H9 (cell line): ENCODE measurements around the gene THBS1. TPM values are rescaled to one million over a fixed set of nuclear protein-coding genes. Genes with fewer than 3 reads are reported as not detected.

Experiments used
- DNase-seq: peaks from one replicate; pipeline ENCODE4 v3.0.0-alpha.2; 2017
- H2AFZ ChIP-seq: one replicate; pipeline ENCODE4 v1.6.1; 2013; ENCODE audit warnings: mild to moderate bottlenecking, low read length, control low read depth, moderate library complexity
- H2AK5ac ChIP-seq: 2 replicates; pipeline ENCODE4 v1.6.1; 2013; ENCODE audit warnings: low read length, control low read depth, mixed read lengths; ENCODE audit not compliant: insufficient read length
- H2BK120ac ChIP-seq: one replicate; pipeline ENCODE4 v1.6.1; 2013; ENCODE audit warnings: low read depth, mild to moderate bottlenecking, low read length, control low read depth, inconsistent platforms; ENCODE audit not compliant: poor library complexity, severe bottlenecking
- H2BK12ac ChIP-seq: 2 replicates; pipeline ENCODE4 v1.6.1; 2013; ENCODE audit warnings: low read length, control low read depth, mixed read lengths, low read depth; ENCODE audit not compliant: insufficient read length
- H2BK15ac ChIP-seq: 2 replicates; pipeline ENCODE4 v1.6.1; 2013; ENCODE audit warnings: low read depth, low read length, control low read depth
- H2BK20ac ChIP-seq: one replicate; pipeline ENCODE4 v1.6.1; 2013; ENCODE audit warnings: low read depth, mild to moderate bottlenecking, low read length, control low read depth, inconsistent platforms; ENCODE audit not compliant: poor library complexity, severe bottlenecking
- H2BK5ac ChIP-seq: 2 replicates; pipeline ENCODE4 v1.6.1; 2013; ENCODE audit warnings: low read length, control low read depth, mixed read lengths; ENCODE audit not compliant: insufficient read length
- H3K14ac ChIP-seq: 2 replicates; pipeline ENCODE4 v1.6.1; 2013; ENCODE audit warnings: low read length, control low read depth; ENCODE audit not compliant: insufficient read depth
- H3K18ac ChIP-seq: 2 replicates; pipeline ENCODE4 v1.6.1; 2013; ENCODE audit warnings: low read depth, mild to moderate bottlenecking, mixed read lengths, low read length, control low read depth; ENCODE audit not compliant: insufficient read length
- H3K23ac ChIP-seq: 2 replicates; pipeline ENCODE4 v1.6.1; 2013; ENCODE audit warnings: low read length, control low read depth, mixed read lengths, low read depth; ENCODE audit not compliant: insufficient read length
- H3K23me2 ChIP-seq: 2 replicates; pipeline ENCODE4 v1.6.1; 2013; ENCODE audit warnings: low read depth, mild to moderate bottlenecking, mixed read lengths, low read length, control low read depth; ENCODE audit not compliant: insufficient read length, poor library complexity, severe bottlenecking
- H3K27ac ChIP-seq: 2 replicates; pipeline ENCODE4 v1.5.1; 2013; ENCODE audit warnings: low read length, control low read depth, mixed read lengths, low read depth; ENCODE audit not compliant: insufficient read length
- H3K27me3 ChIP-seq: 2 replicates; pipeline ENCODE4 v1.6.1; 2013; ENCODE audit warnings: low read length, control low read depth, inconsistent platforms; ENCODE audit not compliant: insufficient read depth
- H3K4ac ChIP-seq: 2 replicates; pipeline ENCODE4 v1.6.1; 2013; ENCODE audit warnings: low read depth, mild to moderate bottlenecking, control low read depth, inconsistent platforms, low read length, moderate library complexity
- H3K4me1 ChIP-seq: 2 replicates; pipeline ENCODE4 v1.6.1; 2013; ENCODE audit warnings: low read length, control low read depth, inconsistent platforms; ENCODE audit not compliant: insufficient read depth
- H3K4me2 ChIP-seq: 2 replicates; pipeline ENCODE4 v1.6.1; 2013; ENCODE audit warnings: low read length, control low read depth, mixed read lengths; ENCODE audit not compliant: insufficient read length, insufficient read depth
- H3K56ac ChIP-seq: 2 replicates; pipeline ENCODE4 v1.6.1; 2013; ENCODE audit warnings: low read depth, mild to moderate bottlenecking, mixed read lengths, low read length, control low read depth; ENCODE audit not compliant: insufficient read length
- H3K79me1 ChIP-seq: 2 replicates; pipeline ENCODE4 v1.6.1; 2013; ENCODE audit warnings: low read depth, mild to moderate bottlenecking, moderate library complexity, low read length, control low read depth, inconsistent platforms; ENCODE audit not compliant: insufficient read depth, poor library complexity, severe bottlenecking
- H3K79me2 ChIP-seq: 2 replicates; pipeline ENCODE4 v1.6.1; 2013; ENCODE audit warnings: low read length, control low read depth, inconsistent platforms; ENCODE audit not compliant: insufficient read depth
- H3K9ac ChIP-seq: 2 replicates; pipeline ENCODE4 v1.6.1; 2013; ENCODE audit warnings: low read length, control low read depth, mixed read lengths; ENCODE audit not compliant: insufficient read length; ENCODE audit errors: extremely low read depth
- H3K9me3 ChIP-seq: one replicate; pipeline ENCODE4 v1.6.1; 2013; ENCODE audit warnings: low read depth, low read length, inconsistent platforms; ENCODE audit not compliant: control insufficient read depth
- H3T11ph ChIP-seq: one replicate; pipeline ENCODE4 v1.6.1; 2013; ENCODE audit warnings: mild to moderate bottlenecking, low read length, control low read depth, inconsistent platforms
- H4K20me1 ChIP-seq: one replicate; pipeline ENCODE4 v1.6.1; 2013; ENCODE audit not compliant: control insufficient read depth, insufficient read length, insufficient read depth
- H4K5ac ChIP-seq: 2 replicates; pipeline ENCODE4 v1.6.1; 2013; ENCODE audit warnings: low read depth, mild to moderate bottlenecking, mixed read lengths, low read length, control low read depth; ENCODE audit not compliant: insufficient read length
- H4K8ac ChIP-seq: replicated peaks from 2 replicates; pipeline ENCODE4 v1.6.1; 2013; ENCODE audit warnings: low read length, control low read depth, mixed read lengths, low read depth; ENCODE audit not compliant: insufficient read length
- H4K91ac ChIP-seq: 2 replicates; pipeline ENCODE4 v1.6.1; 2013; ENCODE audit warnings: low read depth, mild to moderate bottlenecking, moderate library complexity, mixed read lengths, low read length, control low read depth; ENCODE audit not compliant: insufficient read length
- H3K27ac Mint-ChIP-seq, 3 experiments: 2 replicates in 2 of 3; 3 replicates in 1 of 3; pipeline ENCODE4 v1.8.0; 2020 to 2021; ENCODE audit warnings: mixed read lengths in 3 of 3, mild to moderate bottlenecking in 1 of 3, moderate library complexity in 1 of 3
- H3K27me3 Mint-ChIP-seq: 2 replicates; pipeline ENCODE4 v1.8.0; 2021; ENCODE audit warnings: low read depth, mild to moderate bottlenecking, moderate library complexity, mixed read lengths
- H3K36me3 Mint-ChIP-seq, 3 experiments: 2 replicates in 2 of 3; 3 replicates in 1 of 3; pipeline ENCODE4 v1.8.0; 2020 to 2021; ENCODE audit warnings: low read depth in 3 of 3, mixed read lengths in 3 of 3; ENCODE audit not compliant: insufficient read depth in 1 of 3
- H3K4me1 Mint-ChIP-seq, 2 experiments: 2 replicates each; pipeline ENCODE4 v1.8.0; 2020; ENCODE audit warnings: mixed read lengths in 2 of 2
- H3K4me3 Mint-ChIP-seq, 2 experiments: 2 replicates in 1 of 2; 3 replicates in 1 of 2; pipeline ENCODE4 v1.8.0; 2020 to 2021; ENCODE audit warnings: mild to moderate bottlenecking in 2 of 2, mixed read lengths in 2 of 2, moderate library complexity in 1 of 2
- H3K9me3 Mint-ChIP-seq, 2 experiments: 2 replicates in 1 of 2; 3 replicates in 1 of 2; pipeline ENCODE4 v1.8.0; 2020; ENCODE audit warnings: mild to moderate bottlenecking in 2 of 2, mixed read lengths in 2 of 2, moderate library complexity in 1 of 2
- WGBS: extraction: QIAGEN DNeasy Blood & Tissue Kit; methylation state at CpG from one replicate; pipeline ENCODE4 v1.1.7; 2013; ENCODE audit warnings: missing lambda C conversion rate, low lambda C conversion rate, mixed read lengths; ENCODE audit not compliant: insufficient read length; ENCODE audit errors: extremely low coverage; 5-methylcytosine and 5-hydroxymethylcytosine counted together
- total RNA-seq: library from RNA; stranded (reverse); gene quantifications from 2 replicates; pipeline ENCODE4 v1.2.1, GENCODE V29; 2021
- TF ChIP-seq, protein P1 (sequence below): fragments of 200-600 bp; sonication (generic); conservative IDR thresholded peaks from 3 replicates; pipeline ENCODE4 v1.8.0; 2021; ENCODE audit warnings: antibody characterized with exemption, mild to moderate bottlenecking

The THBS1 gene
- total RNA-seq, 1 experiment from 2014 or later = 72.1 TPM

- H4K8ac ChIP-seq = no peak overlapping the region
- no peak overlapping the region for H4K5ac ChIP-seq
- H2AFZ ChIP-seq = no peak overlapping the region
- H2BK5ac ChIP-seq = no peak overlapping the region
- H3K14ac ChIP-seq = no peak overlapping the region
- H3K27me3 ChIP-seq = no peaks in the 10 kb centered on the region
- peaks cover 7% of the 10 kb centered on the region in 2 experiments for H3K4me1 Mint-ChIP-seq
- no peaks in the 10 kb centered on the region for H3K9me3 ChIP-seq
- H3K18ac ChIP-seq = no peak overlapping the region
- H3K23me2 ChIP-seq = no peaks in the 10 kb centered on the region
- H4K91ac ChIP-seq = no peak overlapping the region
- H3K4me1 ChIP-seq = no peaks in the 10 kb centered on the region
- no peak for DNase-seq
- H3K36me3 Mint-ChIP-seq = no peaks in the 10 kb centered on the region; a peak in 2 of 7 replicates
- no CpG with 5 or more reads among the region's 1 CpG for whole genome bisulfite sequencing
- peaks cover 6 to 7% of the 10 kb centered on the region in 2 experiments; a peak in 3 of 5 replicates for H3K9me3 Mint-ChIP-seq
- H3K4me3 Mint-ChIP-seq = no peak overlapping the region
- no peak overlapping the region for H2AK5ac ChIP-seq
- H3K56ac ChIP-seq = no peak overlapping the region
- H4K20me1 ChIP-seq = no peaks in the 10 kb centered on the region
- no peak overlapping the region for H3T11ph ChIP-seq
- no peak overlapping the region for H2BK12ac ChIP-seq
- H2BK15ac ChIP-seq = no peak overlapping the region
- no peak overlapping the region for H3K27ac ChIP-seq
- no peaks in the 10 kb centered on the region for H3K27me3 Mint-ChIP-seq
- H2BK120ac ChIP-seq = no peak overlapping the region
- TF ChIP-seq, protein P1, sequence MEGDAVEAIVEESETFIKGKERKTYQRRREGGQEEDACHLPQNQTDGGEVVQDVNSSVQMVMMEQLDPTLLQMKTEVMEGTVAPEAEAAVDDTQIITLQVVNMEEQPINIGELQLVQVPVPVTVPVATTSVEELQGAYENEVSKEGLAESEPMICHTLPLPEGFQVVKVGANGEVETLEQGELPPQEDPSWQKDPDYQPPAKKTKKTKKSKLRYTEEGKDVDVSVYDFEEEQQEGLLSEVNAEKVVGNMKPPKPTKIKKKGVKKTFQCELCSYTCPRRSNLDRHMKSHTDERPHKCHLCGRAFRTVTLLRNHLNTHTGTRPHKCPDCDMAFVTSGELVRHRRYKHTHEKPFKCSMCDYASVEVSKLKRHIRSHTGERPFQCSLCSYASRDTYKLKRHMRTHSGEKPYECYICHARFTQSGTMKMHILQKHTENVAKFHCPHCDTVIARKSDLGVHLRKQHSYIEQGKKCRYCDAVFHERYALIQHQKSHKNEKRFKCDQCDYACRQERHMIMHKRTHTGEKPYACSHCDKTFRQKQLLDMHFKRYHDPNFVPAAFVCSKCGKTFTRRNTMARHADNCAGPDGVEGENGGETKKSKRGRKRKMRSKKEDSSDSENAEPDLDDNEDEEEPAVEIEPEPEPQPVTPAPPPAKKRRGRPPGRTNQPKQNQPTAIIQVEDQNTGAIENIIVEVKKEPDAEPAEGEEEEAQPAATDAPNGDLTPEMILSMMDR = no peak
- no peaks in the 10 kb centered on the region for H3K79me2 ChIP-seq
- no peak overlapping the region for H3K9ac ChIP-seq
- no peaks in the 10 kb centered on the region for H3K79me1 ChIP-seq
- no peak overlapping the region for H3K27ac Mint-ChIP-seq
- H3K4me2 ChIP-seq = no peak overlapping the region
- no peak overlapping the region for H2BK20ac ChIP-seq
- no peak overlapping the region for H3K4ac ChIP-seq
- no peak overlapping the region for H3K23ac ChIP-seq
These were observed 34.0 kb upstream of the THBS1 start for GRCh38 chr15:39546842-39547241.
